Liver (tissue), 2 donors: Measurements from ENCODE around the gene FALEC.

ENCODE experiments used
- ATF3 ChIP-seq: IDR thresholded peaks from 2 replicates; pipeline ENCODE4 v1.6.1; 2016; ENCODE audit warnings: antibody characterized with exemption
- TF ChIP-seq, protein P1 (sequence below): IDR thresholded peaks from 2 replicates; pipeline ENCODE4 v1.6.1; 2016; ENCODE audit warnings: antibody characterized with exemption, mild to moderate bottlenecking
- donor health status: healthy.

DNA sequence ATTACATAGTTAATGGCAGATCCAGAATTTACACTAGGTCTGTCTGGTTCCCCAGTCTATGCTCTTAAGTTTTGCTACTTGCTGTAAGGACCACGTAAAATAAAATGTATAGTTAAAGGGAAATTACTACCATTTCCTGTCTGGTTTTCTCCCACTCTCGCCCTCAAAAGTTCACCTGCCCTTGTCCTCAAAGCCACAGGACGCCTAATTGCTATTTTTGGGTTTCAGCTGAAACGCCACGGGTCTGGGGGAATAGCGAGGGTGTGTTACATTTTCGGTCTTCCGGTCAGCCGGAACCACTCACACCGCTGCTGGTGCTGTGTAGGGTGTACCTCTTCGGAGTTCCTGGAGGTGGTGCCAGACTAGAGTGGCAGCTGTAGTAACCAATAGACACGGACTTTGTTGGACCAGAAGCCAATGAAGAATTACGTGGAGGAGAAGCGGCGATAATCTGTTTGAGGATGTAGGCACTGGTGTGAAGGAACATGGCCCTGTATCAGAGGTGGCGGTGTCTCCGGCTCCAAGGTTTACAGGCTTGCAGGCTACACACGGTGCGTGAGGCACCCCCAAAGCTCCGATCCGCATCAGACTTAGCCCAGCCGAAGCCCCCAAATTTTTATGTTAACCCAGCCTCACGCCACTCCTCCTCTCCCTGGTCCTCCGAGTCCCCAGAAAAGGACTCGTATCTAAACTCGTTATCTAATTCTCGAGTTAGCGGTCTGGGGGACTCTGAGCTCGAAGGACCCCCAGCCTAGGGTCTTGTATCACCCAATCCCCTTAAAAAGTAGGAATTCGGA, 28.4 kb upstream of the FALEC start, which contains the start of gene TARS2:
- TF ChIP-seq, protein P1, sequence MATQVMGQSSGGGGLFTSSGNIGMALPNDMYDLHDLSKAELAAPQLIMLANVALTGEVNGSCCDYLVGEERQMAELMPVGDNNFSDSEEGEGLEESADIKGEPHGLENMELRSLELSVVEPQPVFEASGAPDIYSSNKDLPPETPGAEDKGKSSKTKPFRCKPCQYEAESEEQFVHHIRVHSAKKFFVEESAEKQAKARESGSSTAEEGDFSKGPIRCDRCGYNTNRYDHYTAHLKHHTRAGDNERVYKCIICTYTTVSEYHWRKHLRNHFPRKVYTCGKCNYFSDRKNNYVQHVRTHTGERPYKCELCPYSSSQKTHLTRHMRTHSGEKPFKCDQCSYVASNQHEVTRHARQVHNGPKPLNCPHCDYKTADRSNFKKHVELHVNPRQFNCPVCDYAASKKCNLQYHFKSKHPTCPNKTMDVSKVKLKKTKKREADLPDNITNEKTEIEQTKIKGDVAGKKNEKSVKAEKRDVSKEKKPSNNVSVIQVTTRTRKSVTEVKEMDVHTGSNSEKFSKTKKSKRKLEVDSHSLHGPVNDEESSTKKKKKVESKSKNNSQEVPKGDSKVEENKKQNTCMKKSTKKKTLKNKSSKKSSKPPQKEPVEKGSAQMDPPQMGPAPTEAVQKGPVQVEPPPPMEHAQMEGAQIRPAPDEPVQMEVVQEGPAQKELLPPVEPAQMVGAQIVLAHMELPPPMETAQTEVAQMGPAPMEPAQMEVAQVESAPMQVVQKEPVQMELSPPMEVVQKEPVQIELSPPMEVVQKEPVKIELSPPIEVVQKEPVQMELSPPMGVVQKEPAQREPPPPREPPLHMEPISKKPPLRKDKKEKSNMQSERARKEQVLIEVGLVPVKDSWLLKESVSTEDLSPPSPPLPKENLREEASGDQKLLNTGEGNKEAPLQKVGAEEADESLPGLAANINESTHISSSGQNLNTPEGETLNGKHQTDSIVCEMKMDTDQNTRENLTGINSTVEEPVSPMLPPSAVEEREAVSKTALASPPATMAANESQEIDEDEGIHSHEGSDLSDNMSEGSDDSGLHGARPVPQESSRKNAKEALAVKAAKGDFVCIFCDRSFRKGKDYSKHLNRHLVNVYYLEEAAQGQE, result peak; percentile 46
- no peak for TF ChIP-seq ATF3
